IPS-20b (cell line): Measurements from ENCODE around the gene AKAP1.

Source experiments
- H3K27ac ChIP-seq: one replicate; pipeline ENCODE4 v1.5.1; 2013; ENCODE audit warnings: low read length
- H3K27me3 ChIP-seq: 2 replicates; pipeline ENCODE4 v1.6.1; 2013; ENCODE audit warnings: mild to moderate bottlenecking, low read length, inconsistent platforms; ENCODE audit not compliant: insufficient read depth
- H3K36me3 ChIP-seq: 2 replicates; pipeline ENCODE4 v1.6.1; 2013; ENCODE audit warnings: low read depth, mild to moderate bottlenecking, inconsistent platforms, low read length, moderate library complexity; ENCODE audit not compliant: insufficient read depth
- H3K4me1 ChIP-seq: 2 replicates; pipeline ENCODE4 v1.6.1; 2013; ENCODE audit warnings: mild to moderate bottlenecking, control low read depth, inconsistent platforms, low read length, moderate library complexity; ENCODE audit not compliant: insufficient read depth
- H3K4me3 ChIP-seq: 2 replicates; pipeline ENCODE4 v1.5.1; 2013; ENCODE audit warnings: mild to moderate bottlenecking, low read length, inconsistent platforms
- H3K9ac ChIP-seq: 2 replicates; pipeline ENCODE4 v1.6.1; 2013; ENCODE audit warnings: low read depth, mild to moderate bottlenecking, inconsistent platforms, low read length, moderate library complexity
- H3K9me3 ChIP-seq: 2 replicates; pipeline ENCODE4 v1.6.1; 2013; ENCODE audit warnings: mild to moderate bottlenecking, low read depth, low read length, inconsistent platforms; ENCODE audit not compliant: insufficient read depth

AKAP1 gene, protein sequence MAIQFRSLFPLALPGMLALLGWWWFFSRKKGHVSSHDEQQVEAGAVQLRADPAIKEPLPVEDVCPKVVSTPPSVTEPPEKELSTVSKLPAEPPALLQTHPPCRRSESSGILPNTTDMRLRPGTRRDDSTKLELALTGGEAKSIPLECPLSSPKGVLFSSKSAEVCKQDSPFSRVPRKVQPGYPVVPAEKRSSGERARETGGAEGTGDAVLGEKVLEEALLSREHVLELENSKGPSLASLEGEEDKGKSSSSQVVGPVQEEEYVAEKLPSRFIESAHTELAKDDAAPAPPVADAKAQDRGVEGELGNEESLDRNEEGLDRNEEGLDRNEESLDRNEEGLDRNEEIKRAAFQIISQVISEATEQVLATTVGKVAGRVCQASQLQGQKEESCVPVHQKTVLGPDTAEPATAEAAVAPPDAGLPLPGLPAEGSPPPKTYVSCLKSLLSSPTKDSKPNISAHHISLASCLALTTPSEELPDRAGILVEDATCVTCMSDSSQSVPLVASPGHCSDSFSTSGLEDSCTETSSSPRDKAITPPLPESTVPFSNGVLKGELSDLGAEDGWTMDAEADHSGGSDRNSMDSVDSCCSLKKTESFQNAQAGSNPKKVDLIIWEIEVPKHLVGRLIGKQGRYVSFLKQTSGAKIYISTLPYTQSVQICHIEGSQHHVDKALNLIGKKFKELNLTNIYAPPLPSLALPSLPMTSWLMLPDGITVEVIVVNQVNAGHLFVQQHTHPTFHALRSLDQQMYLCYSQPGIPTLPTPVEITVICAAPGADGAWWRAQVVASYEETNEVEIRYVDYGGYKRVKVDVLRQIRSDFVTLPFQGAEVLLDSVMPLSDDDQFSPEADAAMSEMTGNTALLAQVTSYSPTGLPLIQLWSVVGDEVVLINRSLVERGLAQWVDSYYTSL

DNA sequence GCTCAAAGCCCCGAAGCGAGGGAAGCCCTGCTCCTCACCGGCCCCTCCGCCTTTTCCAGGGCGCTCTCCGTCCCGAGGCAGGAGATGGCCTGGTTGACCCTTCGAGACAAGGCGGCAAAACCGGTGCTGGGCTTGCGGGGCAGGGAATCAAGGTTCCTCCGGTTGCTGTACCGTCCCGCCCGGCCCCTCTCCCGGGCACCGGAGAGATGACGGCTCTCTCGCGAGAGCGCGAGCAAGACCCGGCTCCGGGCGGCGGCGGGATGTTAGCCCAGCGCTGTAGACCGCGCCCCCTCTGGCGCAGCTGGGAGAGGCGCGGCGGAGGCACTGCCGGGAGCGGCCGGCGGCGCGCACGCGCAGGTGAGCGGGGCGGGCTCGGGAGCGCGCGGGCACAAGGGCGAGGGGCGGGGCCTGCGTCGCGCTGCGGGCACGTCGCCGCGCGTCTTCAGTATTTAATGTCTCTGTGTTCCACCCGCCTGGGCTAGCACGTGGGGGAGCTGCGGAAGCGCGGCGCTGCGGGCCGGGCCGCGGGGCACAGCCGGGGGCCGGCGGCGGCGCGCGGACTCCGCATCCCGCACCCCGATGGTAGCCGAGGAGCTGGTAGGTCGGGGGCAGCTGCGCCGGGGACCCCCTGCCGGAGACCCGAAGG lies at the start of gene AKAP1:
Gene AKAP1 (plus strand): TSS at position 445 of the 646 bp plus-strand sequence. CDS start 20,219 bp downstream, outside the sequence.
- Histone ChIP-seq H3K9me3 (no peaks in the 10 kb centered on the region), H3K4me1 (peaks cover 24% of the 10 kb centered on the region), H3K27me3 (peaks cover 13% of the 10 kb centered on the region; the same call in 1 of the 2 replicates), H3K9ac (peak within 1 kb of the TSS; percentile 96), H3K27ac (peak within 1 kb of the TSS; percentile 97), H3K36me3 (no peaks in the 10 kb centered on the region), H3K4me3 (peak within 1 kb of the TSS; percentile 95)

DNA sequence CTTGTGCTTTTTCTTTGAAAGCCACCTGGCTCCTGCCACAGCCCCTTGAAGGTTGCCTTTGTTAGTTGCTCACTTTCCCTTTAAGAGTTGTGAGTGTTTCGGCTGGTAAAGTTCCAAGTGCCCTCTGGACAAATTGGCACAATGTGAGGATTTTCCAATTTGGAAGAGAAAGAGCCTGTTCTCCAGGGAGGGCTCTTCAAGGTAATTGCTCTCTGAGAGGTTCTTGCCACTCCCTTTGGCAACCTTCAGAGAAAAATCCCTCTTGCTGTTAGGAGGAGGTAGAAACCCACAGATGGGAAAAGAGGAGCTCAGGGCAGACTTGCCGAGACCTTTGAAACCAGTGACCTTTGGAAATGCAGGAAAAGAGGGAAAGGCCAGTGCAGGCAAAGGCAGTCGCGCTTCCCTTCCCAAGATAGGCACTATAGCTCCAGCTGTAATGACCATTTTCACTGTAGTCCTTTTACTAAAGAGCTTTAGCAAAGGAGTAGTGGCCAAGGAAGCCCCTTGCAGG lies 49.0 kb upstream of the AKAP1 start:
- no peak overlapping the region for H3K9ac ChIP-seq
- H3K36me3 ChIP-seq: no peaks in the 10 kb centered on the region
- H3K27ac ChIP-seq: no peak overlapping the region
- no peaks in the 10 kb centered on the region for H3K9me3 ChIP-seq
- H3K4me1 ChIP-seq: no peaks in the 10 kb centered on the region; the same call in 1 of the 2 replicates
- H3K27me3 ChIP-seq: no peaks in the 10 kb centered on the region
- H3K4me3 ChIP-seq: no peak overlapping the region

DNA sequence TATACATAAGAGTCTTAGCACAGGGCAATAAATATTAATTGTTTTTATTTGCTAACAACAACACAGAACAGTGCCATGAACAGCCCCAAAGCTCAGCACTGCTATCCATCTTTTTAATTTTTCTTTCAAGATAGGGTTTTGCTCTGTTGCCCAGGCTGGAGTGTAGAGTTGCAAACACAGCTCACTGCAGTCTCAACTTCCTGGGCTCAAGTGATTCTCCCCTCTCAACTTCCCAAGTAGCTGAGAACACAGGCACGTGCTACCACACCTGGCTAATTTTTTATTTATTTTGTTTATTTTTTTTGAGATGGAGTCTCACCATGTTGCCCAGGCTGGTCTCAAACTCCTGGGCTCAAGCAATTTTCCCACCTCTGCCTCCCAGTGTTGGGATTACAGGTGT lies 47.6 kb upstream of the AKAP1 start:
- Histone ChIP-seq H3K27me3 (no peaks in the 10 kb centered on the region), H3K27ac (no peak overlapping the region), H3K4me1 (no peaks in the 10 kb centered on the region; the same call in 1 of the 2 replicates), H3K9ac (no peak overlapping the region), H3K9me3 (no peaks in the 10 kb centered on the region), H3K36me3 (no peaks in the 10 kb centered on the region), H3K4me3 (no peak overlapping the region)

DNA sequence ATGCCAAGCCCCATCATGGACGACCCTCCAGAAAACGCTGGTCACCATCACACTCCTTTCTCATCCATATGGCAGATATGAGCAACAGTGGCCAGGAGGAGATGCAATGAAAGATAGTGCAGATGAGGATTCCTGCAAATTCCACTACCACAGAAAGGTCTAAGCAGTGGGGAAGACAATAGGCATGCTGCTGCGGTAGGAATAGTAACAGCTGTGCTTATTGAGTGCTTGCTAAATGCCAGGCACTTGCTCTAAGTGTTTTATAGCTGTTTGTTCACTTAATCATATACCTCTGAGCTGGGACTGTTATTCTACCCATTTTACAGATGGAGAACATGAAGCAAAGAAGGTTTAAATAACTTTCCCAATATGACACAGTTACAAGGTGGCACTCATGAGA lies 46.6 kb upstream of the AKAP1 start:
- Histone ChIP-seq H3K36me3 (no peaks in the 10 kb centered on the region), H3K27ac (no peak overlapping the region), H3K27me3 (no peaks in the 10 kb centered on the region), H3K4me1 (no peaks in the 10 kb centered on the region), H3K9me3 (no peaks in the 10 kb centered on the region), H3K9ac (no peak overlapping the region), H3K4me3 (no peak overlapping the region)

DNA sequence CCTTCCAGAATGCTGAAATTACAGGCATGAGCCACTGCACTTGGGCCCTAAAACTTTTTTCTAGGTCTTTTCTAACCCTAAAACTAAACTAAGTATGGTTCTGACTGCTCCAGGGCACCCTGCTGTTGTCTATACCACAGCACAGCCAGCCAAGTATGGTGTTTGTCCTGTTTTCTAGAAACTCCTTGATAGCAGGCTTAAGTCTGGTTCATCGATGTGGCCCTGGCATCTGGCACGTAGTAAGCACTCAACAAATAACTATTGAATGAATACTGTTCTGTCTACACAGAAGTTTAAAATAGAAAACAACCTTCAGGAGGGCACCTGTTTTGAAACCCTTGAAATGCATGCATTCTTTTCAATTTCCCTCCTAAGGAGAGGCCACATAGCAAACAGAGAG lies 44.5 kb upstream of the AKAP1 start:
- H3K9ac ChIP-seq: no peak overlapping the region
- H3K36me3 ChIP-seq: no peaks in the 10 kb centered on the region
- H3K9me3 ChIP-seq: no peaks in the 10 kb centered on the region
- H3K4me3 ChIP-seq: no peak overlapping the region
- no peak overlapping the region for H3K27ac ChIP-seq
- no peaks in the 10 kb centered on the region for H3K4me1 ChIP-seq
- H3K27me3 ChIP-seq: no peaks in the 10 kb centered on the region

DNA sequence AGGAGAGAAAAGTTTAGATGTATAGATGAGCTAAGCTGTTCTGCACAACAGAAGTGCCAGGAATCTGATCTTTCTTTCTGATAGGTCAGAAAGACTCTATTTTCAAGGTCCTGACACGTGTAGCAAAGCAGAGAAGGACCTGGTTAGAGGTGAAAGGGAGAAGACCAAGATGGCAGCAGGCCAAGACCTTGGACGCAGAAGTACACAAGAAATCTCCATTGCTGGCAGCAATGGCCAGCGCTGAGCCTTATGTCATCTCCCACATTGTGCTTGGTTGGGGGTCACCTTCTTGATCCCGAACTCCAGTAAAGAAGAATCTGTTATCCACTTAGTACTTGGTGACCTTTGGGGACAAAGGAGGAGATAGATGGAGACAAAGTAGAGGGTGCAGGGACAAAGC lies 41.8 kb upstream of the AKAP1 start:
- H3K4me1 ChIP-seq: no peaks in the 10 kb centered on the region
- no peaks in the 10 kb centered on the region for H3K9me3 ChIP-seq
- no peaks in the 10 kb centered on the region for H3K36me3 ChIP-seq
- H3K9ac ChIP-seq: no peak overlapping the region
- H3K27me3 ChIP-seq: no peaks in the 10 kb centered on the region
- no peak overlapping the region for H3K27ac ChIP-seq
- H3K4me3 ChIP-seq: no peak overlapping the region

DNA sequence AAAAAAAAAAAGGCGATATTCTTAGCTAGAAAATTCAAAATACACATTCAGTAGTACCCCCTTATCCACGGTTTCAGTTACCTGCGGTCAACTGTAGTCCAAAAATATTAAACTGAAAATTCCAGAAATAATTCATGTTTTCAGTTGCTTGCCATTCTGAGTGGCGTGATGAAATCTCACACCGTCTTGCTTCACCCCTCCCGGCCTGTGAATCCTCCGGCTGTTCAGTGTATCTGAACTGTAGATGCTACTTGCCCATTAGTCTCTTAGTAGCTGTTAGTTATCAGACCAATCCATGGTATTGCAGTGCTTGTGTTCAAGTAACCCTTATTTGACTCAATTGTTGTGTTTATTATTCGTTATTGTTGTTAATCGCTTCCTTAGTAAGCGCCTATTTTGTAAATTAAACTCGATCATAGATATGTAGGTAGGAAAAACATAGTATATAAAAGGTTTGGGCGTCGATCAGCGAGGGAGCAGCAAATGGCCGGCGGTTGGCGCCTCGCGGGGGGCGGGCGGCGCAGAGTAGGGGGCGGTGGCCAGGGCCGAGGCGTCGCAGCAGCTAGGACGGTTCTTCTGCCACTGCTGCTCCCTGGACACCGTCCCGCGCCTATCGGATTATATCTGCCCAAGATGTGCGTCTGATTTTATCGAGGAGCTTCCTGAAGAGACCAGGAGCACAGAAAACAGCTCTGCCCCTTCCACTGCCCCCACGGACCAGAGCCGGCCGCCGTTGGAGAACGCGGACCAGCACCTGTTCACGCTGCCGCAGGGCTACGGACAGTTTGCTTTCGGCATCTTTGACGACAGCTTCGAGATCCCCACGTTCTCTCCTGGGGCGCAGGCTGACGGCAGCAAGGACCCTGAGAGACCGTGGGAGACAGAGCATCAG lies 39.8 kb upstream of the AKAP1 start:
- Histone ChIP-seq H3K9ac (no peak overlapping the region), H3K4me3 (no peak overlapping the region), H3K36me3 (no peaks in the 10 kb centered on the region), H3K4me1 (no peaks in the 10 kb centered on the region), H3K27ac (no peak overlapping the region), H3K9me3 (no peaks in the 10 kb centered on the region), H3K27me3 (no peaks in the 10 kb centered on the region)

DNA sequence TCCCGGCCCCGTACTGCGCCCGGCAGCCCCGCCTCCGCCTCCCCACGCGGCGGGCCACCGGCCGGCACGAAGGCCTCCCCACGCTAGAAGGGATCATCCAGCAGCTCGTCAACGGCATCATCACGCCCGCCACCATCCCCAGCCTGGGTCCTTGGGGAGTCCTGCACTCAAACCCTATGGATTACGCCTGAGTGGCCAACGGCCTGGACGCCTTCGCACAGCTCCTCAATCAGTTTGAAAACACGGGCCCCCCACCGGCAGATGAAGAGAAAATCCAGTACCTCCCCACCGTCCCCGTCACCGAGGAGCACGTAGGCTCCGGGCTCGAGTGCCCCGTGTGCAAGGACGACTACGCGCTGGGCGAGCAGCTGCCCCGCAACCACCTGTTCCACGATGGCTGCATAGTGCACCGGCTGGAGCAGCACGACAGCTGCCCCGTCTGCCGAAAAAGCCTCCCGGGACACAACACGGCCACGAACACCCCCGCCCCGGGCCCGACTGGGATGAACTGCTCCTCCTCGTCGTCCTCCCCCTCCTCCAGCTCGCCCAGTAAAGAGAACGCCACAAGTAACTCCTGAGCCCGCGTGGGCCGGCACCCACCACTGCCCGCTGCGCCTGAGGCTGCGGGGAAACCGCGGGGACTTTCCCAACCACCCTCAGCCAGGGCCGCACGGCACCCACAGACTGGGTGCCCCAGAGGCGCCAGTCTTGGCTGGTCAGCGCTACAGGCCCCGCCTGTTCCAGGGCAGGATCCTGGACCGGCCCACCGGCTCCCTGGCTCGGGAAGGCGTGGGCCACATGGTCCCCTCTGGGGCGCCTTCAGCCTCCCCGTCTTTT lies 39.0 kb upstream of the AKAP1 start:
- H3K4me1 ChIP-seq: no peaks in the 10 kb centered on the region
- H3K27ac ChIP-seq: no peak overlapping the region
- H3K4me3 ChIP-seq: no peak overlapping the region
- H3K27me3 ChIP-seq: no peaks in the 10 kb centered on the region
- no peaks in the 10 kb centered on the region for H3K9me3 ChIP-seq
- no peaks in the 10 kb centered on the region for H3K36me3 ChIP-seq
- no peak overlapping the region for H3K9ac ChIP-seq

DNA sequence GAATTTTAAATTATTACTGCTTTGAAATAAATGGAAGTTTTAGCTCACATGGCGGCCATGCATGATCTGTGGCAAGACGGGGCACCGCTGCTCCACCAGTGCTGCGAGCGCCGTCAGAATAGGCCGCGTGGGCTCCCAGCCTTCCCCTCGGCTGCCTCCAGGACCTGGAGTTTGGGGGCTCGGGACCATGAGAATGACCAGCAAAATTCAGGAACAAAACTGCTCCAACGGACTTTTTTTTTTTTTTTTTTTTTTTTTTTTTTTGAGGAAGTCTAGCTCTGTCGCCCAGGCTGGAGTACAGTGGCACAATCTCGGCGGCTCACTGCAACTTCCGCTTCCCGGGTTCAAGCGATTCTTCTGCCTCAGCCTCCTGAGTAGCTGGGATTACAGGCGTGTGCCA lies 38.3 kb upstream of the AKAP1 start:
- no peaks in the 10 kb centered on the region for H3K36me3 ChIP-seq
- no peak overlapping the region for H3K27ac ChIP-seq
- peaks cover 2% of the 10 kb centered on the region; the same call in 1 of the 2 replicates for H3K4me1 ChIP-seq
- H3K9ac ChIP-seq: no peak overlapping the region
- no peaks in the 10 kb centered on the region for H3K9me3 ChIP-seq
- no peak overlapping the region for H3K4me3 ChIP-seq
- no peaks in the 10 kb centered on the region for H3K27me3 ChIP-seq

DNA sequence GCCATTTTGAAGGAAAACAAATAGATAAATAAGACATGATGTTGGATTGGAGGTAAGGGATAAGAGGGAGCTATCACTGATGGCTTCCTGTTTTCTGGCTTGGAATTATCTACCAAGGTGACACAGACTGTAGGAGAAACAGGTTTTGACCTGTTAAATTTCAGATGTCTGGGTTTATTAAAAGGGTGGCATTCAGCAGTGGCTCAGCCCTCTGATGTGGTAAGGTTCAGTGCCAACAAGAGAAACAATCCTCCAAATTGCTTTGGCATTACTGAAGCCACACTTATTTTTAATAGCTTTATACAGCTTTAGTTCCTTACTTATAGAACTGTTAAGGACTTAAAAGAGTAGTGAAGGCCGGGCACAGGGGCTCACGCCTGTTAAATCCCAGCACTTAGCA lies 37.0 kb upstream of the AKAP1 start:
- Histone ChIP-seq H3K9ac (no peak overlapping the region), H3K27ac (no peak overlapping the region)

More for the DNA sequence above, 37.0 kb upstream of the AKAP1 start:
- Histone ChIP-seq H3K27me3 (no peaks in the 10 kb centered on the region), H3K36me3 (no peaks in the 10 kb centered on the region), H3K4me1 (peaks cover 8% of the 10 kb centered on the region; the same call in 1 of the 2 replicates), H3K9me3 (no peaks in the 10 kb centered on the region), H3K4me3 (no peak overlapping the region)
